Raji (cell line): ENCODE data around the gene SHB.

ENCODE experiments used
- POLR2A ChIP-seq: IDR thresholded peaks from 2 replicates; pipeline ENCODE4 v1.6.1; 2011; ENCODE audit warnings: low read depth, low read length, control low read depth; ENCODE audit not compliant: insufficient read depth

Gene SHB

GRCh38 chr9:38017885-38018186 is 51.2 kb downstream of the SHB start:
- TF ChIP-seq POLR2A = no peak

GRCh38 chr9:38017149-38017884 is 51.7 kb downstream of the SHB start:
- no peak for TF ChIP-seq POLR2A

DNA sequence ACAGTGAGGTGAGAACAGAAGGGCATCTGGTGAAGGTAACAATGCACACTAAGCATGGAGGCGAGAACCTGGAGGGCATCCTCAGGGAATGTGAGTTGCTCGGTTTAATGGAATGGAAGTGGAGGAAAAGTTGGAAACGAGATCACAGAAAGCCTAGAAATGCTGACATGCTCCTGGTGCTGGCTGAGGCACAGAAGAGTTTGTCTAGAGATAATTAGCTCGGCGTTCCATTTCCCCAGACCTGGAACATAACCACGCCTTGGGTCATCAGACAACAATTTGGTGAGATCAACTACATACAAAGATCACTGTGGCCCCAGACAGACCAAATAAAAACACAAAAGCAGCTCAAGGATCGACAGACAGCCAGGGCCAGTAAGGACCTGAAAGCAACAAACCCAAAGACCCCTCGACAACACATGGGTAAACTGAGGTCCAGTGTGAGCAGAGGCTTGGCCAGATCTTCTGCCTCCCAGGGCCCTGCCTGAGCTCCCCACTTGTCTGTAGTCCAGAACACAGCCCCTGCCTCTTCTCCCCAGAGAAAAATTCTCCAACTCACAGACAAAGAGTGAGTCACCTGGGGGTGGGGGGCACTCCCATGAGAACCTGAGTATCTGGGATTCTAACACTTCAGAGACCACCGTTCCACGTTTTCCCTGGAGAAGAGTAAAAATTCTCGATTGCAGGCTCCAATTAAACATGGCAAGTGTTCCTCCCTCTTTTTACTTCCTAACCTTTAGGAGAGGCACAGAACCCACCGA is 52.5 kb downstream of the SHB start:
- TF ChIP-seq POLR2A = no peak

DNA sequence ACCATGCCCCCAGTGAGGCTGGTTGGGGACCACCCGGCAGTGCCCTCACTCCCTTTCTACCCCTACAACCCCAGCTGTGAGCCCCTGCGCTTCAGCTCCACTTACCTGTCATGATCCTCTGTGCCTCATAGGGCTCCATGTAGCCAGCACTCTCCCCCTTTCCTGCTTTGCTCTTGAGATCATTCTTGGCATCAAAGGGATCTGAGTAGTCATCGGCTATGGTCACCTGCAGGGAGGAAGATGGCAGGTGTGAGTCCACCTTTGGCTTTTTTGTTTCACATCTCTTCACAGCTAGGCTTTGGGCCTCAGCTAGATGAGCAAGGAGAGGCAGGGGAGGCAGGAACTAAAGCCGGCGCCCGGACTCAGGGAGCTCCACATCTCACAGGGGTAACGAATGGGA is 53.1 kb downstream of the SHB start:
- TF ChIP-seq POLR2A = no peak

- no peak for TF ChIP-seq POLR2A
These were observed 53.8 kb downstream of the SHB start for GRCh38 chr9:38015266-38015665.

DNA sequence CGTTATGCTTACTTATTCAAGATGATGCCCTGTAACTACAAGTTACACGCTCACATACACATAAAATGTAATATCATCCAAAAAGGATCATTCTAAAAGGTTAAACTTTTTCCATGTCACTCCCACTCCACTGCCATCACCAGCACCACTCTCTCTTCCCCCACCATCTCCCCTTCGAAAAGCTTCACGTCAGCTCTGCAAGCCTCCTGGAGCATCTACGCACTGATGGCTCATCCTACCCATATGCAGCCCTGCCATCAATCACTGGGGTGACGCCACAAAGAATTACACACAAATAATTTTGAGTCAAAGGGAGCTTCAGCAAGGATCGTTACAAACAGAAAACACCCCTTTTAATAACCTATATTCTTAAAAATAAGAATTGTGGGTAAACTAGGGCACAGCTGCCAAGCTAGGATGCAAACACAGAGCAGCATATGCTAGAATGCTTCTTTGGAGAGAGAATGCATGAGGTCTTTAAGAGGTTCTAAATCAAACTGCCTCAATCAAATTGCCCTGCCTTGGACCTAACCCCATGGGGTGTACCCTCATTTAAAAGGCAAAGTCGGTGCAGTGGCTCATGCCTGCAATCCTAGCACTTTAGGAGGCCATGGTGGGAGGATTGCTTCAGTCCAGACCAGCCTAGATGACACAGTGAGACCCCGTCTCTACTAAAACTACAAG is 56.1 kb downstream of the SHB start:
- TF ChIP-seq POLR2A = no peak

- TF ChIP-seq POLR2A = no peak
These were observed 57.0 kb downstream of the SHB start for GRCh38 chr9:38011991-38012390.

GRCh38 chr9:38010918-38011704 is 57.9 kb downstream of the SHB start:
- TF ChIP-seq POLR2A = no peak

DNA sequence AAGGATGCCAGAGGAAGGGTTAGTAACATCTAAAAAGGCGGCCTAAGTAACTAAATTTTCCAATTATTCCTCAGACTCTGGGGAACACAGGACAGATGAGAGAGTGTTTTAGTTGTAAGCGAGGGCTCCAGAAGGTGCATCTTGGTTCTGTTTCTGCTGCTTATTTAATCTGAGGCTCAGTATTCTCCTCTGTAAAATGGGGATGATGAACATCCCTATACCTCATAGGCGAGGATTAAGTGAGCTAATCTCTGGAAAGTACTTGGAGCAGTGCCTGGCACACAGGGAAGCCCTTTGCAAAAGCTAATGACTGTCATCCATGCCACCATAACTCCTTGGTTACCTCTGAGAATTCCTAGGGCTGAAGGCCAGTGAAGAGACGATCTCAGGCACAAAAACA is 59.0 kb downstream of the SHB start:
- TF ChIP-seq POLR2A = no peak

DNA sequence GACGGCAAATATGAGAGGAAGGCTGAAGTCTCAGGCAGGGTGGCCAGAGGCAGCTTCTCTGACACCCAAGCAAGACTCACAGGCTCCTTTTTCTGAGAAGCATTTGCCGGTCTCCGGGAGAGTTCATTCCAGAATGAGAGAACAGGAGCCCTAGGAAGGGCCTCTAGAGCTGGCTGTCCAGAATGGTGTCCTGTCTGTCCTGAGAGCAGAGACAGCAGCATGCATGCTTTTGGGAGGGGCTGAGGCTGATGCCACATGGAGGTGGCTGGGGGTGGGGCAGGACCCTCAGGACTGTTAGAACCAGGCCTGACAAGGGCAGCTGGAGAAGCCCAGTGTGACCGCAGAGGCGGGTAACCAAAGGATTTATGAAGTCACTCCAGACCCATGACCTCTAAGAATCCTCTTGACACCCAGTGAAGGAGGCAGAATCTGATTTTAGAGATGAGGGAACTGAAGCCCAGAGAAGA is 60.0 kb downstream of the SHB start:
- TF ChIP-seq POLR2A = no peak

DNA sequence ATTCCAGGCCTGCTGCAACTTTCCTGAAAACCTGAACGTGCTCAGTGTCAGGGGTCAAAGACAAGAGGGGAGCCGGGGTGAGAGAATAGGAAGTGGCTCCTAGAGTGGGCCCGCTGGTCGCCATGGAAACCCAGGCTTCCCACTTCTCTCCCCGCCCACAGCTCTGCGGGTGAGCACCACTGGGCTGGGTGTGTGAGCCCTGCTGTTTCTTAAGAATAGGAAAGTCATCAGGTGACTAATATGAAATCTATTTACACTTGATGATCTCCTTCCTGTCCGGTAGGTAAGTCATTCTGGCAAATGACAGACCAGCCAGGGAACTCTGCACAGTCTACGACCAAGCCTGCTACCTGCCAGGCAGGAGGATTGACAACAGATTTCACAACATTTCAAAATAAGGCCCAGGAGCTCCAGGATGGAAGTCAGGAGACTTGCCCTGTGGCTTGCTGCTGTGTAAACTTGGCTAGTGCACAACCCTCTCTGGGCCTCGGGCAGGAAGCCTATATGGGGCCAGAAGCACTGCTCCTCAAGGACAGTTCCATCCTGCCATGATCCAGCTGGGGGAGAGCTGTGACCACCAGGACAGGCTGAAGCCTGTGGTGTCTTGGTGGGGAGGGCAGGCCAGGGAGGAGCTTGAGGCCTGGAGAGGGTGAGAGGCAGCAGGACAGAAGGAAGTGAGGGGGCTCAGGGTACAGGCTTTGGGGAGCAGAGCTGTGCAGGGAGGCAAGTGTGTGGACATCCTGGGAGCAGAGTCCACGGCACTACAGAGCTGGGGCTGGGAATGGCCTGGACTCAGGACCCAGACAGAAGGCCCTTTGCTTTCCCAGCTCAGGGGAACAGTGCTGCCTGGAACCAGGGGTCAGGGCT is 60.6 kb downstream of the SHB start:
- no peak for TF ChIP-seq POLR2A

DNA sequence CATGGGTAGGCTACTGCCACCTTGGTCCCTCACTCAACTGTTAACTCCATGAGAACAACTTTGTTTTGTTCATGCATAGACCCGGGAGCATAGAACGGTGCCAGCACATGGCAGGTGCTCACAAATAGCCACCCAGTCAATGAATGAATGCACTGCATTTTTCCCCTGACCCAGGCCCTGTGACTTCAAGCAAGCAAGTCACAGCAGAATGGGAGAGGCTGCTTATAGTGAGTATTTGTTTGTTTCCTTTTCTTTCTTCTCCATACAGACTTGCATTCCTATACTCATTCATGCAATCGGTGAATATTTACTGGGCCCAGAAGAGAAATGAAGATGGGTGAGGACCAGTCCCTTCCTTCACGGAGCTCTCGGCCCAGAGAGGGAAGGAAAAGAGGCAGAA is 62.0 kb downstream of the SHB start:
- TF ChIP-seq POLR2A = no peak

GRCh38 chr9:38006163-38006562 is 62.9 kb downstream of the SHB start:
- TF ChIP-seq POLR2A = no peak

DNA sequence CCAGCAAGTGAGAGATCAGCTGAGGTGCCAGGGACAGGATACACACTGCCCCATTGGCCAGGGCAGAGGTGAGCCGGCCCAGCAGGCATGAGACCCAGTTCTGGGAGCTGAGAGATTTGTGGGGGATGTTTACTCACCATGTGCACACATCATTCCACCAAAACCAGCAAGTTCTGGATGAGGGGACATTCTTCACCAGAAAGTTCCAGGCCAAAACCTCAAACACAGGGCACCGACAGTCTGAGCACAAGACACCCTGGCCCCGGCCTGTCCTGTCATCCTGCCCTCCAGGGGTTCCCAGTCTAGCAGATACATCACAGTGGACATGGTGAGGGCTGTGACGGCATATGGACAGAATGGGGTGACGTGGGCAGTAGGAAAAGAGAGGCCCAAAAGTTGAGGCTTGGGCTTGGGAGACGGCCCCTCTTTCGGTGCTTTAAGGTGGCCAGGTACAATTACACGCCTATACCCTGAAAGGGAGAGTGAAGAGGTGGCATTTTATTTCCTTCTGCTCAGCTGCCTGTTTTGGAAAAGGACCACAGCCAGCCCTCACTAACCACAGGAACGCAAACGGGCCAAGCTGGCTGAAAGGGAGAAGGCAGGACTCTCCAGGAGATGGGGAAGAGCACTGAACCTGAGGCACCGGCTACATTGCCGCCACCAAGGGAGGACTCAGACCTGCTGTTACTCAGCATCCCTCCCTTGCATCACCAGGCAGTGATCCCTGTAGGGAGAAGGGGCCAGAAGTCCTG is 64.0 kb downstream of the SHB start:
- TF ChIP-seq POLR2A = no peak
